ENCODE data around the gene HSPBP1. TPM values are rescaled to one million over a fixed set of nuclear protein-coding genes. Genes with fewer than 3 reads are reported as not detected.

The HSPBP1 gene
- polyA plus RNA-seq, 1 donor from 2014 or later, result 61.1 TPM

DNA sequence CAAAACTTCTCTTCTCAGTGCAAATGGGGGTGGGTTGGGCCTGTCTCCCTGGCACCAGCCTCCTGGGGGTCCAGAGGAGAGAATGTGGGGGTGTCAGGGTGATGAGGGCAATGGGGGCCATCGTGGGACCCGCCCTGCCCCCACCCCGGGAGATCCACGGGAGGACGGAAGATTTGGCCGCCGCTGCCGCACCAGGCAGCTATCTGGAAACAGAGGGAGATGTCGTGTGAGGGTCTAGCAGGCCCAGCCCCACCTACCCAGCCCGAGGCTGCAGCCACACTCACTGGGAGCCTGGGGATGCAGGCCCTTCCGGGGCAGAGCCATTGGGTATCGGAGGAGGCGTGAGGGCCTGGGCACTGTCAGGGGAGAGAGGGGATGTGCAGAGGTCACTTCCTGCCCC is 49.6 kb downstream of the HSPBP1 start:
- Histone ChIP-seq H3K27me3 (ENCODE audit: insufficient read depth, low read depth, low read length) (no peaks in the 10 kb centered on the region), H3K9me2 (ENCODE audit: insufficient read depth, low read length) (no peaks in the 10 kb centered on the region), H3K36me3 (ENCODE audit: insufficient read depth, low read length) (no peaks in the 10 kb centered on the region), H3K79me2 (replicated peaks; ENCODE audit: insufficient read depth, low read length) (no peaks in the 10 kb centered on the region), H3K27ac (ENCODE audit: low read length) (no peak overlapping the region), H3K4me2 (ENCODE audit: low read length) (no peak overlapping the region), H3K4me3 (ENCODE audit: low read length) (no peak overlapping the region), H3F3A (ENCODE audit: insufficient read depth, low read length, poor library complexity, severe bottlenecking) (no peaks in the 10 kb centered on the region), H3K9me3 (ENCODE audit: low read length) (no peaks in the 10 kb centered on the region), H2AFZ (ENCODE audit: low read depth, low read length) (no peak overlapping the region), H3K9ac (ENCODE audit: low read length) (no peak overlapping the region), H4K20me1 (ENCODE audit: insufficient read depth) (no peaks in the 10 kb centered on the region)
- TF ChIP-seq SMC3 (conservative IDR thresholded peaks at IDR 0.05; ENCODE audit: poor library complexity), result no peak
- TF ChIP-seq MXI1 (conservative IDR thresholded peaks at IDR 0.05; ENCODE audit: poor library complexity, severe bottlenecking), result no peak
- no peak for TF ChIP-seq EZH2 (IDR thresholded peaks at IDR 0.05; ENCODE audit: borderline replicate concordance, insufficient read depth, low read length, poor library complexity, severe bottlenecking)
- TF ChIP-seq, protein P1, sequence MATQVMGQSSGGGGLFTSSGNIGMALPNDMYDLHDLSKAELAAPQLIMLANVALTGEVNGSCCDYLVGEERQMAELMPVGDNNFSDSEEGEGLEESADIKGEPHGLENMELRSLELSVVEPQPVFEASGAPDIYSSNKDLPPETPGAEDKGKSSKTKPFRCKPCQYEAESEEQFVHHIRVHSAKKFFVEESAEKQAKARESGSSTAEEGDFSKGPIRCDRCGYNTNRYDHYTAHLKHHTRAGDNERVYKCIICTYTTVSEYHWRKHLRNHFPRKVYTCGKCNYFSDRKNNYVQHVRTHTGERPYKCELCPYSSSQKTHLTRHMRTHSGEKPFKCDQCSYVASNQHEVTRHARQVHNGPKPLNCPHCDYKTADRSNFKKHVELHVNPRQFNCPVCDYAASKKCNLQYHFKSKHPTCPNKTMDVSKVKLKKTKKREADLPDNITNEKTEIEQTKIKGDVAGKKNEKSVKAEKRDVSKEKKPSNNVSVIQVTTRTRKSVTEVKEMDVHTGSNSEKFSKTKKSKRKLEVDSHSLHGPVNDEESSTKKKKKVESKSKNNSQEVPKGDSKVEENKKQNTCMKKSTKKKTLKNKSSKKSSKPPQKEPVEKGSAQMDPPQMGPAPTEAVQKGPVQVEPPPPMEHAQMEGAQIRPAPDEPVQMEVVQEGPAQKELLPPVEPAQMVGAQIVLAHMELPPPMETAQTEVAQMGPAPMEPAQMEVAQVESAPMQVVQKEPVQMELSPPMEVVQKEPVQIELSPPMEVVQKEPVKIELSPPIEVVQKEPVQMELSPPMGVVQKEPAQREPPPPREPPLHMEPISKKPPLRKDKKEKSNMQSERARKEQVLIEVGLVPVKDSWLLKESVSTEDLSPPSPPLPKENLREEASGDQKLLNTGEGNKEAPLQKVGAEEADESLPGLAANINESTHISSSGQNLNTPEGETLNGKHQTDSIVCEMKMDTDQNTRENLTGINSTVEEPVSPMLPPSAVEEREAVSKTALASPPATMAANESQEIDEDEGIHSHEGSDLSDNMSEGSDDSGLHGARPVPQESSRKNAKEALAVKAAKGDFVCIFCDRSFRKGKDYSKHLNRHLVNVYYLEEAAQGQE (IDR thresholded peaks at IDR 0.05; ENCODE audit: borderline replicate concordance), result no peak

DNA sequence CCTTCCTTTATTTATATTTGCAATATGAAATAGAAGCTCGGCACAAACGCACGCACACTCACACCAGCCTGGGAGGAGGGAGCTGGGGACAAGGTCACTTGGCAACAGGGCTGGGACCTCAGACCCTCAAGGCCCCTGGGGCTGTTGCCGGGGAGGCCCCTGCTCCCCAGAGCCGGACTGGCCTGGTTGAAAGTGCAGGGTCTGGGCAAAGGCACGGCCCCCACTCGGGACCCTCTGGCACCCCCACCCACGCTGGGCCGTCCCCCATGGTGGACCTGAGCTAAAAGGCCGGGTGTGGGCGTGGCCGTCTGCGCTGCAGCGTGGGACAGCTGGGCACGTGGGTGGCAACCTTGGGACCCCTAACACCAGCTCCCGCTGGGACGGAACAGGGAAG is 50.1 kb downstream of the HSPBP1 start:
- no peaks in the 10 kb centered on the region for H3K9me3 ChIP-seq (ENCODE audit: low read length)
- H3F3A ChIP-seq (ENCODE audit: insufficient read depth, low read length, poor library complexity, severe bottlenecking), result no peaks in the 10 kb centered on the region
- H3K4me2 ChIP-seq (ENCODE audit: low read length), result no peak overlapping the region
- no peak overlapping the region for H2AFZ ChIP-seq (ENCODE audit: low read depth, low read length)
- no peaks in the 10 kb centered on the region for H3K9me2 ChIP-seq (ENCODE audit: insufficient read depth, low read length)
- no peak overlapping the region for H3K27ac ChIP-seq (ENCODE audit: low read length)
- no peaks in the 10 kb centered on the region for H4K20me1 ChIP-seq (ENCODE audit: insufficient read depth)
- H3K36me3 ChIP-seq (ENCODE audit: insufficient read depth, low read length), result no peaks in the 10 kb centered on the region
- no peak overlapping the region for H3K4me3 ChIP-seq (ENCODE audit: low read length)
- H3K27me3 ChIP-seq (ENCODE audit: insufficient read depth, low read depth, low read length), result no peaks in the 10 kb centered on the region
- no peaks in the 10 kb centered on the region for H3K79me2 ChIP-seq (replicated peaks; ENCODE audit: insufficient read depth, low read length)
- H3K9ac ChIP-seq (ENCODE audit: low read length), result no peak overlapping the region
- TF ChIP-seq, protein P1 (IDR thresholded peaks at IDR 0.05; ENCODE audit: borderline replicate concordance), result no peak
- no peak for TF ChIP-seq EZH2 (IDR thresholded peaks at IDR 0.05; ENCODE audit: borderline replicate concordance, insufficient read depth, low read length, poor library complexity, severe bottlenecking)
- no peak for TF ChIP-seq EP300 (conservative IDR thresholded peaks at IDR 0.05; ENCODE audit: poor library complexity, severe bottlenecking)
- TF ChIP-seq RAD21 (conservative IDR thresholded peaks at IDR 0.05), result no peak
- TF ChIP-seq MXI1 (conservative IDR thresholded peaks at IDR 0.05; ENCODE audit: poor library complexity, severe bottlenecking), result no peak
- TF ChIP-seq, protein P2, sequence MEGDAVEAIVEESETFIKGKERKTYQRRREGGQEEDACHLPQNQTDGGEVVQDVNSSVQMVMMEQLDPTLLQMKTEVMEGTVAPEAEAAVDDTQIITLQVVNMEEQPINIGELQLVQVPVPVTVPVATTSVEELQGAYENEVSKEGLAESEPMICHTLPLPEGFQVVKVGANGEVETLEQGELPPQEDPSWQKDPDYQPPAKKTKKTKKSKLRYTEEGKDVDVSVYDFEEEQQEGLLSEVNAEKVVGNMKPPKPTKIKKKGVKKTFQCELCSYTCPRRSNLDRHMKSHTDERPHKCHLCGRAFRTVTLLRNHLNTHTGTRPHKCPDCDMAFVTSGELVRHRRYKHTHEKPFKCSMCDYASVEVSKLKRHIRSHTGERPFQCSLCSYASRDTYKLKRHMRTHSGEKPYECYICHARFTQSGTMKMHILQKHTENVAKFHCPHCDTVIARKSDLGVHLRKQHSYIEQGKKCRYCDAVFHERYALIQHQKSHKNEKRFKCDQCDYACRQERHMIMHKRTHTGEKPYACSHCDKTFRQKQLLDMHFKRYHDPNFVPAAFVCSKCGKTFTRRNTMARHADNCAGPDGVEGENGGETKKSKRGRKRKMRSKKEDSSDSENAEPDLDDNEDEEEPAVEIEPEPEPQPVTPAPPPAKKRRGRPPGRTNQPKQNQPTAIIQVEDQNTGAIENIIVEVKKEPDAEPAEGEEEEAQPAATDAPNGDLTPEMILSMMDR (IDR thresholded peaks at IDR 0.05; ENCODE audit: poor library complexity, severe bottlenecking), result no peak
- TF ChIP-seq TAF1 (IDR thresholded peaks at IDR 0.05; ENCODE audit: low read depth), result no peak
- no peak for TF ChIP-seq POLR2AphosphoS5 (IDR thresholded peaks at IDR 0.05)
- TF ChIP-seq SMC3 (conservative IDR thresholded peaks at IDR 0.05; ENCODE audit: poor library complexity), result no peak

Data from neural cell (in vitro differentiated cells).